Stimulated activated naive CD4-positive, alpha-beta T cell treated with Interleukin-2 at 50 U/mL for 16 hours (primary cell): ENCODE data around the gene ARX.

Source experiments
- DNase-seq: peaks from one replicate; lab custom pipeline; 2025; lab: John Stamatoyannopoulos, UW

Gene ARX

GRCh38 chrX:25016938-25017598 lies 1.3 kb upstream of the ARX start:
- no peak for DNase-seq

- DNase-seq = no peak
Measured at GRCh38 chrX:25016361-25016671, 551 bp upstream of the ARX start.

- DNase-seq = no peak
Measured at GRCh38 chrX:25014366-25014838, 1.4 kb downstream of the ARX start.

- DNase-seq = no peak
Measured at GRCh38 chrX:25013632-25014365, 2.0 kb downstream of the ARX start.

GRCh38 chrX:25012793-25013631 lies 2.8 kb downstream of the ARX start:
- no peak for DNase-seq

- DNase-seq = no peak
Measured at GRCh38 chrX:25012433-25012735, 3.4 kb downstream of the ARX start.

GRCh38 chrX:25011589-25012432 lies 4.0 kb downstream of the ARX start:
- no peak for DNase-seq

- no peak for DNase-seq
Measured at GRCh38 chrX:25010784-25011588, 4.8 kb downstream of the ARX start.

GRCh38 chrX:25009407-25009806 lies 6.4 kb downstream of the ARX start:
- DNase-seq = no peak

GRCh38 chrX:25007059-25008053 lies 8.4 kb downstream of the ARX start:
- DNase-seq = no peak

GRCh38 chrX:25006586-25007058 lies 9.1 kb downstream of the ARX start:
- DNase-seq = no peak

- no peak for DNase-seq
Measured at GRCh38 chrX:25005382-25006185, 10.2 kb downstream of the ARX start.

GRCh38 chrX:25005034-25005381 lies 10.8 kb downstream of the ARX start:
- DNase-seq = no peak

GRCh38 chrX:25004485-25005032 lies 11.2 kb downstream of the ARX start:
- DNase-seq = no peak

GRCh38 chrX:25004040-25004439 lies 11.7 kb downstream of the ARX start:
- no peak for DNase-seq

GRCh38 chrX:25003066-25003849 lies 12.5 kb downstream of the ARX start:
- no peak for DNase-seq

GRCh38 chrX:25002661-25003020 lies 13.1 kb downstream of the ARX start:
- DNase-seq = no peak
